Right atrium auricular region (tissue), 2 donors: ENCODE measurements around the gene TXNDC9. TPM values are rescaled to one million over a fixed set of nuclear protein-coding genes. Genes with fewer than 3 reads are reported as not detected.
"Not testable (repeated sequence)": the region's sequence is repeated elsewhere in the genome, so short reads cannot be mapped to it uniquely, and the experiment has no call there.

Experiments used
- DNase-seq: peaks from one replicate; pipeline ENCODE4 v3.0.0-alpha.2; 2019; ENCODE audit warnings: low spot score
- H3K27ac ChIP-seq, 2 donors: fragments of 200-600 bp; sonication (generic); 1 replicate in 1 of 2; 2 replicates in 1 of 2; pipeline ENCODE4 v1.5.1; 2016 to 2019
- H3K27me3 ChIP-seq, 2 donors: fragments of 200-600 bp; sonication (generic); one replicate each; pipeline versions ENCODE4 v1.5.1 to v1.6.0; 2017 to 2019
- H3K36me3 ChIP-seq: fragments of 200-600 bp; sonication (generic); one replicate; pipeline ENCODE4 v1.5.1; 2016
- H3K4me1 ChIP-seq, 2 donors: fragments of 200-600 bp; sonication (generic); one replicate each; pipeline versions ENCODE4 v1.5.1 to v1.6.0; 2017 to 2019
- H3K4me3 ChIP-seq, 2 donors: fragments of 200-600 bp; sonication (generic); 1 replicate in 1 of 2; 2 replicates in 1 of 2; pipeline ENCODE4 v1.5.1; 2017 to 2019; ENCODE audit warnings: mild to moderate bottlenecking in 1 of 2, moderate library complexity in 1 of 2
- H3K9me3 ChIP-seq, 2 donors: fragments of 200-600 bp; sonication (generic); one replicate each; pipeline ENCODE4 v1.5.1; 2019
- CTCF ChIP-seq, 2 donors: fragments of 200-600 bp; sonication (generic); IDR thresholded peaks; one replicate each; pipeline ENCODE4 v1.5.1; 2019; ENCODE audit warnings: antibody characterized with exemption in 2 of 2
- total RNA-seq, 2 donors: library from RNA; depleted of rRNA; stranded (reverse); fragments of >200 nt; gene quantifications; one replicate each; pipeline ENCODE4 v1.1.0, GENCODE V29; 2016

Gene TXNDC9
- total RNA-seq, 2 donors from 2014 or later: 21.4 to 28.9 TPM

- H3K4me1 ChIP-seq: no peaks in the 10 kb centered on the region
- no peak overlapping the region for H3K4me3 ChIP-seq
- no peaks in the 10 kb centered on the region for H3K27me3 ChIP-seq
- H3K9me3 ChIP-seq: no peaks in the 10 kb centered on the region
- no peak overlapping the region for H3K27ac ChIP-seq
- no peak for TF ChIP-seq CTCF (IDR thresholded peaks at IDR 0.05)
- H3K36me3 ChIP-seq: peaks cover 13% of the 10 kb centered on the region
- DNase-seq: no peak
Measured at GRCh38 chr2:99299580-99299979, 36.6 kb downstream of the TXNDC9 start.

GRCh38 chr2:99297994-99298393 is 38.1 kb downstream of the TXNDC9 start:
- Histone ChIP-seq H3K27ac (no peak overlapping the region), H3K9me3 (no peaks in the 10 kb centered on the region), H3K27me3 (no peaks in the 10 kb centered on the region), H3K36me3 (peaks cover 6% of the 10 kb centered on the region), H3K4me1 (no peaks in the 10 kb centered on the region), H3K4me3 (no peak overlapping the region)
- no peak for TF ChIP-seq CTCF (IDR thresholded peaks at IDR 0.05)
- DNase-seq: no peak

- Histone ChIP-seq H3K9me3 (peaks cover 0 to 2% of the 10 kb centered on the region in 2 donors), H3K4me1 (no peaks in the 10 kb centered on the region), H3K36me3 (peaks cover 7% of the 10 kb centered on the region), H3K27me3 (no peaks in the 10 kb centered on the region), H3K27ac (no peak overlapping the region), H3K4me3 (no peak overlapping the region)
- no peak for TF ChIP-seq CTCF (IDR thresholded peaks at IDR 0.05)
- no peak for DNase-seq
Measured at GRCh38 chr2:99285526-99285925, 50.6 kb downstream of the TXNDC9 start.

GRCh38 chr2:99279969-99280695 is 56.0 kb downstream of the TXNDC9 start:
- Histone ChIP-seq H3K9me3 (peaks cover 0 to 11% of the 10 kb centered on the region in 2 donors), H3K4me3 (no peak overlapping the region), H3K4me1 (no peaks in the 10 kb centered on the region), H3K27ac (no peak overlapping the region), H3K36me3 (peaks cover 7% of the 10 kb centered on the region), H3K27me3 (no peaks in the 10 kb centered on the region)
- no peak for TF ChIP-seq CTCF (IDR thresholded peaks at IDR 0.05)
- no peak for DNase-seq

GRCh38 chr2:99278793-99279291 is 57.3 kb downstream of the TXNDC9 start:
- no peak overlapping the region for H3K4me3 ChIP-seq
- H3K36me3 ChIP-seq: no peaks in the 10 kb centered on the region
- no peaks in the 10 kb centered on the region for H3K27me3 ChIP-seq
- DNase-seq: no peak
- no peak overlapping the region for H3K27ac ChIP-seq
- H3K4me1 ChIP-seq: no peaks in the 10 kb centered on the region
- peaks cover 0 to 11% of the 10 kb centered on the region in 2 donors for H3K9me3 ChIP-seq
- no peak for TF ChIP-seq CTCF (IDR thresholded peaks at IDR 0.05)

- peaks cover 0 to 11% of the 10 kb centered on the region in 2 donors for H3K9me3 ChIP-seq
- H3K27ac ChIP-seq, H3K4me1 ChIP-seq, H3K36me3 ChIP-seq, DNase-seq, H3K27me3 ChIP-seq, H3K4me3 ChIP-seq: not testable (repeated sequence)
Measured at GRCh38 chr2:99278195-99278765, 57.9 kb downstream of the TXNDC9 start.
